ENCODE data around the gene LPAR3. TPM values are rescaled to one million over a fixed set of nuclear protein-coding genes. Genes with fewer than 3 reads are reported as not detected.

LPAR3 gene
- total and polyA plus RNA-seq, 12 donors, result 4.7 to 17.3 (median 10.7) TPM

DNA sequence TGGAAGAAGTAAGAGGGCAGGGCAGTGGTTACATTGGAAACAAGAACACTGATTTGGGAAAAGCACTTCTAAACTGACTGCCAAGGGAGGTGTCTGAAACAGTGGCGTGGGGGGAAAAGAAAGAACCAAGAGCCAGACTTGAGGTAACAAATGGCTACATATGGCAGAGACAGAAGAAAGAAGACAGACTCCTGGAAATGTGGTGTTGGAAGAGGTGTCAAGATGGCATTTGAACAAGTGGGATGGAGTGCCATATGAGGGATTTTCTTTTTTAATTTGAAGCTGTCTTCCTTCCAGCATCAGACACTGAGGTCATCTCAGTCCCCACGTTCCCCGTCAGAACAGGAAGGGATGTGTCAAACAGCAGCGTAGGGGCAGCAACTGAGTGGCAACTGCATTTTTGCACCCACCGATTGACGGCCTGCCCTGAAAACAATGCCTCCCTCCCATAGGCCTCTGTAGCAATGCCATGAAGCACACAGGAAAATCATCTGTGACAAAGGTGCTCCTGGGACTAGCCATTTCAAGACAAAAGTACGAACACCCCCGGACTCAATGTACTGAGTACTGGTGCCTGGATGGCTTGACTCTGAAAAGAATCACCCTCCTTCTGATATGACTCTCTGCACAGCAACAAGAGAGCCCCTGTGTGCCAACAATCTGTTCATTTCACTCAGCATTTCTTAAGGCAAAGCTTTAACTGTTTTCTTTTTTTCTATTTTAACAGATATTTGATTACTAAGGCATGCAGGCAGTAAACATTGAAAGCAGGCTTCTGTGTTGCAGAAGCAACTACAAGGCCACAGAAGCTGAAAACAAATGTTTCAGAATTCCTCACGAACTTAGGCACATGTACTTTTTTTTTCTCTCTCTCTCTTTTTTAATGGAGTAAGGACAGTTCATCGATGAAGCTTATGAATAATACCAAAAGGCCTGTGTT lies 37.0 kb downstream of the LPAR3 start:
- intact Hi-C loops (cut with DNase I), result no loop called here
- H3K4me1 ChIP-seq, result peaks cover 0 to 29% (median 4%) of the 10 kb centered on the region in 9 donors
- H3K4me3 ChIP-seq, result no peak overlapping the region
- ATAC-seq, result peak in 3 of 8 donors; percentile 22 to 43 (median 41)
- no peaks in the 10 kb centered on the region for H3K9me3 ChIP-seq
- H3K27me3 ChIP-seq, result no peaks in the 10 kb centered on the region
- TF ChIP-seq, protein P1, sequence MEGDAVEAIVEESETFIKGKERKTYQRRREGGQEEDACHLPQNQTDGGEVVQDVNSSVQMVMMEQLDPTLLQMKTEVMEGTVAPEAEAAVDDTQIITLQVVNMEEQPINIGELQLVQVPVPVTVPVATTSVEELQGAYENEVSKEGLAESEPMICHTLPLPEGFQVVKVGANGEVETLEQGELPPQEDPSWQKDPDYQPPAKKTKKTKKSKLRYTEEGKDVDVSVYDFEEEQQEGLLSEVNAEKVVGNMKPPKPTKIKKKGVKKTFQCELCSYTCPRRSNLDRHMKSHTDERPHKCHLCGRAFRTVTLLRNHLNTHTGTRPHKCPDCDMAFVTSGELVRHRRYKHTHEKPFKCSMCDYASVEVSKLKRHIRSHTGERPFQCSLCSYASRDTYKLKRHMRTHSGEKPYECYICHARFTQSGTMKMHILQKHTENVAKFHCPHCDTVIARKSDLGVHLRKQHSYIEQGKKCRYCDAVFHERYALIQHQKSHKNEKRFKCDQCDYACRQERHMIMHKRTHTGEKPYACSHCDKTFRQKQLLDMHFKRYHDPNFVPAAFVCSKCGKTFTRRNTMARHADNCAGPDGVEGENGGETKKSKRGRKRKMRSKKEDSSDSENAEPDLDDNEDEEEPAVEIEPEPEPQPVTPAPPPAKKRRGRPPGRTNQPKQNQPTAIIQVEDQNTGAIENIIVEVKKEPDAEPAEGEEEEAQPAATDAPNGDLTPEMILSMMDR (IDR thresholded peaks at IDR 0.05), result no peak
- 42 to 47% methylated on average over 10 of the region's 10 CpGs for WGBS, 2 donors
- H3K27ac ChIP-seq, result no peak overlapping the region
- H3K36me3 ChIP-seq, result no peaks in the 10 kb centered on the region
- DNase-seq, result no peak

GRCh38 chr1:84855168-84855567 lies 37.8 kb downstream of the LPAR3 start:
- TF ChIP-seq, protein P1 (IDR thresholded peaks at IDR 0.05), result no peak
- Histone ChIP-seq H3K27ac (peak overlapping the region in 1 of 10 donors; percentile 48), H3K4me1 (peaks cover 0 to 29% (median 4%) of the 10 kb centered on the region in 9 donors), H3K27me3 (no peaks in the 10 kb centered on the region), H3K4me3 (no peak overlapping the region), H3K9me3 (no peaks in the 10 kb centered on the region), H3K36me3 (no peaks in the 10 kb centered on the region)
- no peak for DNase-seq
- ATAC-seq, result peak in 5 of 8 donors; percentile 35 to 78 (median 66)
- WGBS, 2 donors, result 44 to 53% methylated on average over 3 of the region's 3 CpGs
- intact Hi-C loops (cut with DNase I), result no loop called here

- ATAC-seq, result peak in 6 of 8 donors; percentile 20 to 63 (median 34)
- DNase-seq, result no peak
- no peaks in the 10 kb centered on the region for H3K36me3 ChIP-seq
- H3K4me1 ChIP-seq, result peaks cover 0 to 29% (median 4%) of the 10 kb centered on the region in 9 donors
- TF ChIP-seq, protein P1 (IDR thresholded peaks at IDR 0.05), result no peak
- H3K27me3 ChIP-seq, result no peaks in the 10 kb centered on the region
- intact Hi-C loops (cut with DNase I), result no loop called here
- WGBS, 2 donors, result 62 to 63% methylated on average over 2 of the region's 2 CpGs
- peak overlapping the region in 1 of 10 donors; percentile 48 for H3K27ac ChIP-seq
- H3K9me3 ChIP-seq, result no peaks in the 10 kb centered on the region
- no peak overlapping the region for H3K4me3 ChIP-seq
Observed at GRCh38 chr1:84853741-84854721, 39.0 kb downstream of the LPAR3 start.

- DNase-seq, result no peak
- 80 to 81% methylated on average over 8 of the region's 8 CpGs for WGBS, 2 donors
Observed at GRCh38 chr1:84851839-84852238, 41.2 kb downstream of the LPAR3 start.

More at GRCh38 chr1:84851839-84852238, 41.2 kb downstream of the LPAR3 start:
- intact Hi-C loops (cut with DNase I), result no loop called here
- Histone ChIP-seq H3K9me3 (no peaks in the 10 kb centered on the region), H3K4me1 (peaks cover 0 to 40% (median 12%) of the 10 kb centered on the region in 9 donors), H3K27me3 (no peaks in the 10 kb centered on the region), H3K27ac (no peak overlapping the region), H3K4me3 (no peak overlapping the region), H3K36me3 (no peaks in the 10 kb centered on the region)
- TF ChIP-seq, protein P1 (IDR thresholded peaks at IDR 0.05), result no peak
- no peak for ATAC-seq
